Parathyroid adenoma (tissue), 2 donors: ENCODE data around the gene NPAS3.

Experiments
- H2AFZ ChIP-seq: fragments of 300-600 bp; sonication (generic); one replicate; pipeline ENCODE4 v1.7.0; 2017; ENCODE audit warnings: antibody characterized with exemption, mild to moderate bottlenecking
- H3K27ac ChIP-seq: fragments of 300-600 bp; sonication (generic); one replicate; pipeline ENCODE4 v1.7.0; 2017
- H3K27me3 ChIP-seq: fragments of 300-600 bp; sonication (generic); one replicate; pipeline ENCODE4 v1.7.0; 2017; ENCODE audit warnings: low read length; ENCODE audit not compliant: control insufficient read depth, insufficient read depth
- H3K36me3 ChIP-seq: fragments of 300-600 bp; sonication (generic); one replicate; pipeline ENCODE4 v1.7.0; 2017; ENCODE audit warnings: low read length; ENCODE audit not compliant: control insufficient read depth, insufficient read depth
- H3K4me1 ChIP-seq: fragments of 300-600 bp; sonication (generic); one replicate; pipeline ENCODE4 v1.7.0; 2017; ENCODE audit warnings: control low read depth
- H3K4me2 ChIP-seq: fragments of 300-600 bp; sonication (generic); one replicate; pipeline ENCODE4 v1.7.0; 2017; ENCODE audit warnings: low read length
- H3K4me3 ChIP-seq: fragments of 300-600 bp; sonication (generic); one replicate; pipeline ENCODE4 v1.7.0; 2017; ENCODE audit warnings: low read depth, low read length
- H3K79me2 ChIP-seq: fragments of 300-600 bp; sonication (generic); one replicate; pipeline ENCODE4 v1.7.0; 2017; ENCODE audit warnings: control low read depth
- H3K9ac ChIP-seq: fragments of 300-600 bp; sonication (generic); one replicate; pipeline ENCODE4 v1.7.0; 2017; ENCODE audit warnings: mild to moderate bottlenecking
- H3K9me3 ChIP-seq: fragments of 300-600 bp; sonication (generic); one replicate; pipeline ENCODE4 v1.7.0; 2017; ENCODE audit warnings: low read length; ENCODE audit not compliant: control insufficient read depth
- TF ChIP-seq, protein P1 (sequence below): fragments of 300-600 bp; sonication (generic); IDR thresholded peaks from one replicate; pipeline ENCODE4 v1.7.0; 2017; ENCODE audit warnings: antibody characterized with exemption, mild to moderate bottlenecking
- donor health status: primary hyperparathyroidism.

Gene NPAS3

DNA sequence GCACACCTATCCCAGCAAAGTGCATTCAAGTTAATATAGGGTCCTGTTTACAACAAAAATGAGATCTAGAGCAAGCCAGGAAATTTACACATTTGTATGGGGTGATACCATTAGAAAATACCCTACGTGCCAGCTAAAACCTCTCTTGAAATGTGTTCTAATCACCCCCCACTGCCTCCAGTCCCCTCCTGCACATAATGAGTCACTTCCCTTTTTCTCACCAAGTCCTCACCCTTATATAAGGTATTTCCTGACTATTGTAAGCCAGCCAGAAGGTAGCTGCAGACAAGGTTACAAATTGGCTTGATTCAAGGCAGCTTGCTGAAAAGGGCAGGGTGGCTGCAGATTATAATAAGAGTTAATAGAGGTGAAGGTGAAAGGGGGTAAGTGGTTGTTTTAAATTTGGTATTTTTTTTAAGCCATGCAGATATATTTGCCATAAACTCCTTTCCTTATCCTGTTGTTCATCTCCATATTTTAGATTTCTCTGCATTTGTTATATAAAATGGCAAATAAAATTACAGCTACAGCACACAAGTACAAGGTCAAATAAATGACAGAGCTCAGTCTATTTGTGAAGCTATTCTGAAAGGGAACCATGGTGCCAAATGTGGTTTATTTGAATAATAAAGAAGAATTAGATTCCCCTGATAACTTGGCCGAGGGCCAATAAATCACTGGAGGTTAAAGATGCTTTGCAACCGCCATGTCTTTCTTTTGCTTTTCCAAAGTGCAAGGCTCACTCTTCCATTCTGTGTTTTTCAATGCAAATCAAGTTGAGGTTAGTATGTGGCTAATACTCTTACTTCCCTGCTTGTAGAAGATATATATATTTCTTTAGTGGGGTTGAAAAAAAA lies 626.3 kb downstream of the NPAS3 start:
- Histone ChIP-seq H3K9me3 (no peaks in the 10 kb centered on the region), H3K4me1 (no peaks in the 10 kb centered on the region), H3K4me2 (no peak overlapping the region), H3K79me2 (no peaks in the 10 kb centered on the region), H3K27ac (no peak overlapping the region), H2AFZ (no peak overlapping the region), H3K27me3 (no peaks in the 10 kb centered on the region), H3K4me3 (no peak overlapping the region), H3K9ac (no peak overlapping the region), H3K36me3 (no peaks in the 10 kb centered on the region)
- TF ChIP-seq, protein P1, sequence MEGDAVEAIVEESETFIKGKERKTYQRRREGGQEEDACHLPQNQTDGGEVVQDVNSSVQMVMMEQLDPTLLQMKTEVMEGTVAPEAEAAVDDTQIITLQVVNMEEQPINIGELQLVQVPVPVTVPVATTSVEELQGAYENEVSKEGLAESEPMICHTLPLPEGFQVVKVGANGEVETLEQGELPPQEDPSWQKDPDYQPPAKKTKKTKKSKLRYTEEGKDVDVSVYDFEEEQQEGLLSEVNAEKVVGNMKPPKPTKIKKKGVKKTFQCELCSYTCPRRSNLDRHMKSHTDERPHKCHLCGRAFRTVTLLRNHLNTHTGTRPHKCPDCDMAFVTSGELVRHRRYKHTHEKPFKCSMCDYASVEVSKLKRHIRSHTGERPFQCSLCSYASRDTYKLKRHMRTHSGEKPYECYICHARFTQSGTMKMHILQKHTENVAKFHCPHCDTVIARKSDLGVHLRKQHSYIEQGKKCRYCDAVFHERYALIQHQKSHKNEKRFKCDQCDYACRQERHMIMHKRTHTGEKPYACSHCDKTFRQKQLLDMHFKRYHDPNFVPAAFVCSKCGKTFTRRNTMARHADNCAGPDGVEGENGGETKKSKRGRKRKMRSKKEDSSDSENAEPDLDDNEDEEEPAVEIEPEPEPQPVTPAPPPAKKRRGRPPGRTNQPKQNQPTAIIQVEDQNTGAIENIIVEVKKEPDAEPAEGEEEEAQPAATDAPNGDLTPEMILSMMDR: no peak

DNA sequence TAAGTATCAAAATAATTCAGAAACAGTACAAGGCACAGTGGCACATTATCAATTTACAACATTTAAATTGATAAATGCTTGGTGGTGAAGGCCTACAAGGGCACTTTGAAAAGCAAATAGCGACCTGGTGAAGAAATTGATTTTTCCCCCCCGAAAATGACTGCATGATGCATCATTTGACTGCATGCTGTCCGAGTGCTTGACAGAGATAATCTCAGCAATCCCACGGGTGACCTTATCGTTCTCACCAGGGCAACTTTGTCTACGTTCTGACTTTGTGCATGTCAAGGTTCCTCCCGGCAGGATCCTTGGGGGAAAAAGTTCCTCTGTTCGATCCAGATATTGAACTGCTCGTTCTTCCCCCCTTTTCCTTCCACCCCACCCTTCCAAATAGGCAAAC lies 627.4 kb downstream of the NPAS3 start:
- Histone ChIP-seq H3K36me3 (no peaks in the 10 kb centered on the region), H3K9ac (no peak overlapping the region), H3K79me2 (no peaks in the 10 kb centered on the region), H2AFZ (no peak overlapping the region), H3K4me2 (no peak overlapping the region), H3K27me3 (no peaks in the 10 kb centered on the region), H3K4me3 (no peak overlapping the region), H3K4me1 (no peaks in the 10 kb centered on the region), H3K27ac (no peak overlapping the region), H3K9me3 (no peaks in the 10 kb centered on the region)
- TF ChIP-seq, protein P1: no peak

DNA sequence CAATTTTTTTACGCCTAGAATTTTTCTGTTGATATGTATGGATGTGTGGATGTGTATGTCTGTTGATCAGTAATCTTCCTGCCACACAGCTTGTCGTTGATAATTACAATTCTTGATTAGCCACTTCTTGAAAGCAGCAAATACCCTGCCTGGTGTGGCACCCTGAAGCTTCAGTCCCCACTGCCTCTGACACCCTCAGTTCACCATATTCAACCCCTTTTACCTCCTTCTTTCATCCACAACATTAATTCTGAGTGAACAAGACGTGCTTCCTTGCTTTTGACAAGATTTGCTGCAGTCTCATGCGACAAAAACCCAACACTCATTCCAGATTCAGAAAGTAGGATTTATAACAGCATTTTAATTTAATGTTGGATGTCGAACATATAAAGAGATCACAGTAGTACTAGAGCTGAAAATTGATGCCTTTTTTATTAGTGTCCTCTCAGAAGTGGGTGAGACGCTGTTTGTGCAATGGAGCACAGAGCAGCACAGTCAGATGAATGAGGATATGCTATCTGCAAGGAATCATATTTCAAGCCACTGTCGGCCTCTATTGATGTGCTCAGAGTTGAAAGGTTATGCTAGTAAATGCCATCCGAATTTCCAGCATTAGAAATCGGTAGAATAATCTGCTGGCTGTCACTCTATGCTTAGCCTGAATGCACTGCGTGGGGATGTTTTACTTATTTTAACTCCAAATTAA lies 628.5 kb downstream of the NPAS3 start:
- Histone ChIP-seq H3K36me3 (no peaks in the 10 kb centered on the region), H3K4me2 (no peak overlapping the region), H3K27ac (no peak overlapping the region), H3K4me3 (no peak overlapping the region), H2AFZ (no peak overlapping the region), H3K79me2 (no peaks in the 10 kb centered on the region), H3K4me1 (no peaks in the 10 kb centered on the region), H3K9me3 (no peaks in the 10 kb centered on the region), H3K9ac (no peak overlapping the region), H3K27me3 (no peaks in the 10 kb centered on the region)
- TF ChIP-seq, protein P1: no peak

DNA sequence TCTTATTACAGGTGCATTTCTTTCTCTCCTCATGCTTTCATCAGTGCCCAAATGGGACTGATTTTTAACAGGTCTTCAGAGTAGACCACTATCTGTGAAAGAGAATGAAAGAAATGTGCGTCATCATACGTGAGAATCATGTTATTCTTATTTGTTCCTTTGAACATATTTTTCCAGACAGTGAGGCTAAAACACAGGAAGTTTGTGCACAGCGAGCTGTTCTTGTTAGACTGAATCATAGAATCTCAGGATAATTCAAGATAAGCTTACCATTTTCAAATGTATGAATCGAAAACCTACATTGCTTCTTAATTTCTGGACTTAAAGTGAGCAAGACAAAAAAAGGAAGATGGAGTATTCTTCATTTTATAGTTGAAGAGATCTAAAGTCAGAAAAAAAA lies 629.1 kb downstream of the NPAS3 start:
- H2AFZ ChIP-seq: no peak overlapping the region
- H3K9ac ChIP-seq: no peak overlapping the region
- H3K9me3 ChIP-seq: no peaks in the 10 kb centered on the region
- H3K27ac ChIP-seq: no peak overlapping the region
- H3K4me2 ChIP-seq: no peak overlapping the region
- TF ChIP-seq, protein P1: no peak
- H3K27me3 ChIP-seq: no peaks in the 10 kb centered on the region
- no peak overlapping the region for H3K4me3 ChIP-seq
- no peaks in the 10 kb centered on the region for H3K79me2 ChIP-seq
- no peaks in the 10 kb centered on the region for H3K4me1 ChIP-seq
- no peaks in the 10 kb centered on the region for H3K36me3 ChIP-seq
